Ovary (tissue), 9 donors: ENCODE data around the gene PCIF1. TPM values are rescaled to one million over a fixed set of nuclear protein-coding genes. Genes with fewer than 3 reads are reported as not detected.
"Not testable (repeated sequence)": the region's sequence is repeated elsewhere in the genome, so short reads cannot be mapped to it uniquely, and the experiment has no call there.

Experiments used
- DNase-seq, 5 donors: peaks; one replicate each; pipeline ENCODE4 v3.0.0-alpha.2; 2019 to 2020
- H3K27ac ChIP-seq, 2 donors: fragments of 200-600 bp; one replicate each; pipeline versions ENCODE4 v1.5.1 to v1.8.0; 2019 to 2022
- H3K27me3 ChIP-seq: fragments of 200-600 bp; one replicate; pipeline ENCODE4 v1.8.0; 2022
- H3K36me3 ChIP-seq: fragments of 200-600 bp; sonication (generic); one replicate; pipeline ENCODE4 v1.5.1; 2019
- H3K4me1 ChIP-seq: one replicate; pipeline ENCODE4 v1.8.1; 2013; ENCODE audit warnings: mild to moderate bottlenecking, moderate library complexity; ENCODE audit not compliant: insufficient read depth
- H3K4me3 ChIP-seq: fragments of 200-600 bp; sonication (generic); one replicate; pipeline ENCODE4 v1.5.1; 2017
- H3K9me3 ChIP-seq, 2 donors: fragments of 200-600 bp in 1 of 2; sonication (generic) in 1 of 2; one replicate each; pipeline versions ENCODE4 v1.5.1 to v1.8.1; 2013 to 2019; ENCODE audit warnings: mild to moderate bottlenecking in 1 of 2, moderate library complexity in 1 of 2
- EP300 ChIP-seq: sonication (generic); formaldehyde crosslinking; IDR thresholded peaks from one replicate; pipeline ENCODE4 v1.6.1; 2017; ENCODE audit warnings: antibody characterized with exemption
- POLR2A ChIP-seq: fragments of 450-650 bp; IDR thresholded peaks from one replicate; pipeline ENCODE4 v1.6.1; 2017; ENCODE audit warnings: antibody characterized with exemption, mild to moderate bottlenecking, moderate library complexity
- WGBS, 3 donors: extraction: QIAGEN DNeasy Blood & Tissue Kit in 1 of 3; methylation state at CpG; one replicate each; pipeline versions ENCODE4 v1.1.5 to v1.1.7; 2013 to 2017; 5-methylcytosine and 5-hydroxymethylcytosine counted together
- intact Hi-C, 4 donors: fragments of 100-400 bp; cut with DNase I; formaldehyde crosslinking; loops; one replicate each; pipeline versions ENCODE4 v1.11.0 to v1.15.1; 2022 to 2023
- polyA plus RNA-seq, 2 donors: library from polyadenylated mRNA; stranded (reverse); fragments of 200-250 nt in 1 of 2; fragments of 350-450 nt in 1 of 2; fragmentation: Illumina TruSeq in 1 of 2; extraction: RNeasy Lipid Tissue Mini Kit (QIAGEN cat#74804) in 1 of 2; gene quantifications; one replicate each; pipeline ENCODE4 v1.2.3, GENCODE V29; 2013 to 2014
- total RNA-seq, 7 donors: library from RNA; depleted of rRNA in 2 of 7; stranded (reverse); fragments of >200 nt in 2 of 7; fragmentation: NEBNext Ultra II Directional in 3 of 7; extraction: Animal tissue kit (Norgen Biotek cat#: 25700) in 3 of 7; gene quantifications; one replicate each; pipeline versions ENCODE4 v1.1.0 to v1.2.4, GENCODE V29; 2016 to 2023
- TF ChIP-seq, protein P1 (sequence below), 3 donors: fragments of 450-650 bp in 2 of 3; fragments of 200-600 bp in 1 of 3; IDR thresholded peaks; one replicate each; pipeline versions ENCODE4 v1.5.1 to v1.8.0; 2016 to 2022; ENCODE audit warnings: antibody characterized with exemption in 3 of 3, mild to moderate bottlenecking in 1 of 3
- donor health status: DM: no; HTN: no; CAD: no; lungs with moderate emphysema.
- donor health status: DM: no; HTN: no; CAD: no.
- donor health status: Bipolar disorder and iron deficiency.
- donor health status: DM: yes; HTN: yes; CAD: no.
- donor health status: DM: no; HTN: no; CAD: no.
- donor health status: DM: yes; HTN: yes; CAD: no.

Gene PCIF1
- total and polyA plus RNA-seq, 9 donors: 14.6 to 73.7 (median 48.2) TPM

DNA sequence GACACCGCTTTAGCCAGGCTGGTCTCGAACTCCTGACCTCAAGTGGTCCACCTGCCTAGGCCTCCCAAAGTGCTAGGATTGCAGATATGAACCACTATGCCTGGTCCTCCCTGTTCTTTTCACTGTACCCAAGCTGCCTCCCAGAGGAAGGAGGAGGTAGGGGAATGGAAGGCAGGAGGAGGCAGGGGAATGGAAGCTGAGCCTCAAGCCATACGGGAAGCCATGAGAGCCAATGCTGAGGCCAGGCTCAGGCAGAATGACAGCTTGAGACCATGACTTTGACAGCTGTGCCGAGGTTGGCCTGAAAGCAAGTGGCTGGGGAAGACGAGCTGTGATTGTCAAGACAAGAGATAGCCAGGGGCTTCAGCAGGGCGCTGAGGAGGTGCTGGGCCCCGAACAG is 51.1 kb downstream of the PCIF1 start:
- DNase-seq: no peak
- Histone ChIP-seq H3K27me3 (no peaks in the 10 kb centered on the region), H3K4me1 (no peaks in the 10 kb centered on the region), H3K9me3 (no peaks in the 10 kb centered on the region), H3K36me3 (no peaks in the 10 kb centered on the region), H3K27ac (no peak overlapping the region), H3K4me3 (no peak overlapping the region)
- 44 to 56% (median 46%) methylated on average over 7 of the region's 7 CpGs for WGBS, 3 donors
- TF ChIP-seq EP300 (no peak), POLR2A (no peak)
- TF ChIP-seq, protein P1, sequence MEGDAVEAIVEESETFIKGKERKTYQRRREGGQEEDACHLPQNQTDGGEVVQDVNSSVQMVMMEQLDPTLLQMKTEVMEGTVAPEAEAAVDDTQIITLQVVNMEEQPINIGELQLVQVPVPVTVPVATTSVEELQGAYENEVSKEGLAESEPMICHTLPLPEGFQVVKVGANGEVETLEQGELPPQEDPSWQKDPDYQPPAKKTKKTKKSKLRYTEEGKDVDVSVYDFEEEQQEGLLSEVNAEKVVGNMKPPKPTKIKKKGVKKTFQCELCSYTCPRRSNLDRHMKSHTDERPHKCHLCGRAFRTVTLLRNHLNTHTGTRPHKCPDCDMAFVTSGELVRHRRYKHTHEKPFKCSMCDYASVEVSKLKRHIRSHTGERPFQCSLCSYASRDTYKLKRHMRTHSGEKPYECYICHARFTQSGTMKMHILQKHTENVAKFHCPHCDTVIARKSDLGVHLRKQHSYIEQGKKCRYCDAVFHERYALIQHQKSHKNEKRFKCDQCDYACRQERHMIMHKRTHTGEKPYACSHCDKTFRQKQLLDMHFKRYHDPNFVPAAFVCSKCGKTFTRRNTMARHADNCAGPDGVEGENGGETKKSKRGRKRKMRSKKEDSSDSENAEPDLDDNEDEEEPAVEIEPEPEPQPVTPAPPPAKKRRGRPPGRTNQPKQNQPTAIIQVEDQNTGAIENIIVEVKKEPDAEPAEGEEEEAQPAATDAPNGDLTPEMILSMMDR (IDR thresholded peaks at IDR 0.05): no peak
- intact Hi-C loops: loop anchor here in 1 of 4 donors (10.0 kb wide), 1 partner anchor 109 kb away; no protein-coding TSS in a partner anchor

- DNase-seq: peak in 4 of 5 donors; percentile 60 to 77 (median 62)
These were observed 52.8 kb downstream of the PCIF1 start for GRCh38 chr20:45987108-45987780.

GRCh38 chr20:45988830-45989229 is 54.3 kb downstream of the PCIF1 start:
- not testable (repeated sequence) for H3K9me3 ChIP-seq, H3K4me3 ChIP-seq, DNase-seq, H3K36me3 ChIP-seq, H3K27me3 ChIP-seq, H3K4me1 ChIP-seq, H3K27ac ChIP-seq
- 66 to 83% (median 73%) methylated on average over 6 of the region's 6 CpGs for WGBS, 3 donors
- intact Hi-C loops: loop anchor here in 1 of 4 donors (10.0 kb wide), 1 partner anchor 106 kb away; no protein-coding TSS in a partner anchor

More at GRCh38 chr20:45987108-45987780, 52.8 kb downstream of the PCIF1 start:
- TF ChIP-seq, protein P1 (IDR thresholded peaks at IDR 0.05): peak in 1 of 3 donors; percentile 28
- TF ChIP-seq POLR2A: no peak
- Histone ChIP-seq H3K36me3 (no peaks in the 10 kb centered on the region), H3K27me3 (no peaks in the 10 kb centered on the region), H3K4me1 (no peaks in the 10 kb centered on the region), H3K27ac (no peak overlapping the region), H3K9me3 (no peaks in the 10 kb centered on the region), H3K4me3 (no peak overlapping the region)
- 6 to 8% (median 6%) methylated on average over 16 of the region's 16 CpGs for WGBS, 3 donors
- intact Hi-C loops: loop anchor here in 1 of 4 donors (10.0 kb wide), 1 partner anchor 108 kb away; no protein-coding TSS in a partner anchor

DNA sequence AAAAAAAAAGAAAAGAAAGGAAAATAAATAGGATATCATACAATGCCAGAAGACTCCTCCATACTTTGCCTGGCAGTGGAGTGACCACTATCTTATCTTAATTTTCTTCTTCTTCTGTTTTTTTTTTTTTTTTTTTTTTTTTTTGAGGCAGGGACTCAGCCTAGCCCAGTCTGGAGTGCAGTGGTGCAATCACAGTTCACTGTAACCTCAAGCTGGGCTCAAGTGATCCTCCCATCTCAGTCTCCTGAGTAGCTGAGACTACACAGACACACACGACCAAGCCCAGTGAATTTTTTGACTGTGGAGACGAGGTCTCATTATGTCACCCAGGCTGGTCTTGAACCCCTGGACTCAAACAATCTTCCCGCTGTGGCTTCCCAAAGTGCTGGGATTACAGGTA is 57.1 kb downstream of the PCIF1 start:
- intact Hi-C loops: no loop called here
- no peak for DNase-seq
- no peak for TF ChIP-seq POLR2A
- TF ChIP-seq, protein P1 (IDR thresholded peaks at IDR 0.05): no peak
- Histone ChIP-seq H3K4me3 (no peak overlapping the region), H3K27me3 (no peaks in the 10 kb centered on the region), H3K9me3 (no peaks in the 10 kb centered on the region), H3K4me1 (no peaks in the 10 kb centered on the region), H3K27ac (no peak overlapping the region), H3K36me3 (no peaks in the 10 kb centered on the region)
- 58 to 78% (median 60%) methylated on average over 3 of the region's 3 CpGs for WGBS, 3 donors

DNA sequence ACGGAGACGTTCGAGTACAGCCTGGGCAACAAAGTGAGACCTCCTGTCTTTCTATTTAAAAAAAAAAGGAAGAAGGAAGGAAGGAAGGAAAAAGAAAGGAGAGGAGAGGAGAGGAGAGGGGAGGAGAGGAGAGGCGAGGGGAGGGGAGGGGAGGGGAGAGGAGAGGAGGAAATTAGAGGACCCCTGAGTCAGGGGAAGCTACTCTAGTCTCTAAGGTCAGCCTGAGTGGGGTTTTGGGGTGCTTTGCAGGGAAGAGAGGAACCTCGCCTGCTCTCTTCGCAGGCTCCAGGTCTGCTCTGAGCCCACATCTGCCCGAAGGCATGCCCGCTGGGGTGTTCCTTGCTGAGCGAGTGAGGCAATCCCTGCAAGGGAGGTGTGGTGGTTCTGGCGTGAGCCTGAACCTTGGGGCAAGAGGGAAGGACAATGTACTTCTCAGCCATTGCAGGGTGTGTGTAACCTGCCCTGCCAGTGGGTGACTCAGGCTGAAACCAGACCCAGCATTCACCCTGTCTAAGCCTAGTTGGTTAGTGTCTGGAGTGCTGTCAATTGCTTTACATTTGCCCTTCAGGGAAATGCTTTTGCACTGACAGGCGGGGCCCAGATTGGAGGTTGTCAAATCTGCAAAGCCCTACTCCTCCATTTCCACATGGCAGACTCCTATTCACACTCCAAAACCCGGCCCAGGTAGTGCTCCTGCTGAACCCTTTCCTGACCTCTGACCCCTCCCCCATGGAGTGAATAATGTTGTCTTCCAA is 58.9 kb downstream of the PCIF1 start:
- no peaks in the 10 kb centered on the region for H3K4me1 ChIP-seq
- H3K27ac ChIP-seq: no peak overlapping the region
- no peak for DNase-seq
- 61 to 72% (median 63%) methylated on average over 12 of the region's 12 CpGs for WGBS, 3 donors
- TF ChIP-seq EP300: no peak
- TF ChIP-seq, protein P1 (IDR thresholded peaks at IDR 0.05): no peak
- no peak for TF ChIP-seq POLR2A
- no peak overlapping the region for H3K4me3 ChIP-seq
- H3K27me3 ChIP-seq: no peaks in the 10 kb centered on the region
- no peaks in the 10 kb centered on the region for H3K9me3 ChIP-seq
- no peaks in the 10 kb centered on the region for H3K36me3 ChIP-seq
- intact Hi-C loops: no loop called here
